AG10803 (cell line): ENCODE data around the gene NCAPD2.
"Not testable (repeated sequence)": the region's sequence is repeated elsewhere in the genome, so short reads cannot be mapped to it uniquely, and the experiment has no call there.

Experiments
- DNase-seq: peaks from one replicate; pipeline ENCODE4 v3.0.0; 2010; ENCODE audit warnings: low read depth
- H3K4me3 ChIP-seq: 2 replicates; pipeline ENCODE4 v1.5.1; 2011; ENCODE audit warnings: mild to moderate bottlenecking, low read length, control low read depth
- CTCF ChIP-seq: conservative IDR thresholded peaks from 2 replicates; pipeline ENCODE4 v1.5.1; 2011; ENCODE audit warnings: mild to moderate bottlenecking, low read length, control low read depth, inconsistent platforms

Gene NCAPD2

GRCh38 chr12:6470375-6471163, 23.3 kb upstream of the NCAPD2 start, which contains the start of gene VAMP1:
TSS of gene VAMP1 (minus strand) at chr12:6470677. CDS start at chr12:6470531, 146 bp downstream.
- TF ChIP-seq CTCF = no peak
- DNase-seq = peak; percentile 97
- H3K4me3 ChIP-seq = peak within 1 kb of the TSS; percentile 88

- no peak overlapping the region for H3K4me3 ChIP-seq
- no peak for TF ChIP-seq CTCF
- DNase-seq = peak; percentile 43
Measured at GRCh38 chr12:6471989-6472360, 21.9 kb upstream of the NCAPD2 start.

- no peak overlapping the region for H3K4me3 ChIP-seq
- no peak for DNase-seq
- TF ChIP-seq CTCF = no peak
Measured at GRCh38 chr12:6472491-6472890, 21.4 kb upstream of the NCAPD2 start.

- DNase-seq, H3K4me3 ChIP-seq: not testable (repeated sequence)
Measured at GRCh38 chr12:6475233-6475975, 18.5 kb upstream of the NCAPD2 start.

GRCh38 chr12:6476489-6476888, 17.4 kb upstream of the NCAPD2 start:
- no peak overlapping the region for H3K4me3 ChIP-seq
- no peak for TF ChIP-seq CTCF
- DNase-seq = peak; percentile 85

- not testable (repeated sequence) for DNase-seq, H3K4me3 ChIP-seq
Measured at GRCh38 chr12:6477601-6478377, 16.1 kb upstream of the NCAPD2 start.

- no peak for TF ChIP-seq CTCF
- DNase-seq = peak; percentile 83
- H3K4me3 ChIP-seq = no peak overlapping the region
Measured at GRCh38 chr12:6478416-6478815, 15.5 kb upstream of the NCAPD2 start.
